Stimulated activated naive B cell treated with anti-CD40 and anti-IgM and Interleukin-4, amounts not matched to agents 10 μg/mL and 1 μg/mL and 100 μg/mL, for 72 hours (primary cell): ENCODE results near the gene ANKRD18A.

Experiments
- ATAC-seq, 2 donors: fragments of 150-1000 bp; cut with Tn5 transposase; replicated peaks; 2 replicates each; pipeline ENCODE4 v1.10.0; 2021; ENCODE audit warnings: moderate library complexity in 1 of 2
- DNase-seq: peaks from one replicate; pipeline ENCODE4 v3.0.0; 2021
- H3K27ac Mint-ChIP-seq: one replicate; pipeline ENCODE4 v1.8.0; 2022; ENCODE audit warnings: mild to moderate bottlenecking, mixed read lengths
- H3K27me3 Mint-ChIP-seq, 2 donors: one replicate each; pipeline ENCODE4 v1.8.0; 2022; ENCODE audit warnings: mixed read lengths in 2 of 2
- H3K36me3 Mint-ChIP-seq, 2 donors: one replicate each; pipeline ENCODE4 v1.8.0; 2022; ENCODE audit warnings: mixed read lengths in 2 of 2, mild to moderate bottlenecking in 1 of 2
- H3K4me1 Mint-ChIP-seq, 2 donors: one replicate each; pipeline ENCODE4 v1.8.0; 2022; ENCODE audit warnings: mixed read lengths in 2 of 2, mild to moderate bottlenecking in 1 of 2
- H3K4me3 Mint-ChIP-seq, 2 donors: one replicate each; pipeline ENCODE4 v1.8.0; 2022; ENCODE audit warnings: mild to moderate bottlenecking in 2 of 2, mixed read lengths in 2 of 2, moderate library complexity in 1 of 2
- H3K9me3 Mint-ChIP-seq, 2 donors: one replicate each; pipeline ENCODE4 v1.8.0; 2022; ENCODE audit warnings: mixed read lengths in 2 of 2, mild to moderate bottlenecking in 1 of 2

The ANKRD18A gene

GRCh38 chr9:38642951-38643814 lies 22.8 kb upstream of the ANKRD18A start:
- H3K4me3 Mint-ChIP-seq, result no peak overlapping the region
- H3K9me3 Mint-ChIP-seq, result no peaks in the 10 kb centered on the region
- DNase-seq (no peak), ATAC-seq (no peak)
- no peaks in the 10 kb centered on the region for H3K4me1 Mint-ChIP-seq
- no peak overlapping the region for H3K27ac Mint-ChIP-seq
- H3K36me3 Mint-ChIP-seq, result no peaks in the 10 kb centered on the region
- H3K27me3 Mint-ChIP-seq, result peaks cover 11 to 13% of the 10 kb centered on the region in 2 donors

DNA sequence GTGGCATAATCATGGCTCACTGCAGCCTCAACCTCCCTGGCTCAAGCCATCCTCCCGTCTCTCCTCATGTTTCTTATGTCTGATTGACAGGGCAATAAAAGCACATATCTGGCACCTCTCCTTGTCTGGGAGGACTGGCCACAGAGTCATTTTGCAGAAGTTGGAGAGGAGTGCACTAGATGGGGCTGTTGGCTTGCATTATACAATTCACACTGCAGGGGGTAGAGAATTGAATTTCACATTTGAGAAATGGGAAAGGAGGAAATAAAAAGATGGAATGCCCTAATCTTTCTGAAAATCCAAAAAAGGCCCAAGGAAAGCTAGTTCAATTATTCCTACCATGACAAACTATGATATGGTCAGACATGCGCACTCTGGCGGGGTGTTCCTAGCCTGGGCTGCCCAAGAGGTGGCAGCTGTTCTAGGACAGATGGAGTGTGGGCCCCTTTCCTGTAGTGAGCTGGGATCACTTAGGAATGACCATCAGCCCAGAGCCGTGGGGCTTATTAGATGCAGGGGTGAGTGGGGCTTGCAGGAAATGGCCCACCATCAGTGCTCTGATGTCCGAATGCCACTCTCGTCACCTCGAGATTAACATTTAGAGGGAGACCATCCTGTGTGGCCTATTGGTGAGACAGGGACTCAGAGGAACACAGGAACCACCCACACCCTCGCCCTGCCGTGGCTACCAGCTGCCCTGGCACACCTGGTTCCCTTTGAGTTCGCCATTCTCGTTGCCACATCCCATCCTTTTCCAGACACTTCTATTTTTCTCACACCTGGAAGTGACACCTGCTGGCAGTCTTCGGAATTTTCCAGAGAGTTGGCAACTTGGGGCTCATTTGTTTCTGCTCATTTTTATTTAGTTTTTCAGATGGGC lies 21.8 kb upstream of the ANKRD18A start:
- H3K27ac Mint-ChIP-seq, result no peak overlapping the region
- H3K4me1 Mint-ChIP-seq, result no peaks in the 10 kb centered on the region
- ATAC-seq, result peak; percentile 73 to 74
- no peaks in the 10 kb centered on the region for H3K36me3 Mint-ChIP-seq
- H3K4me3 Mint-ChIP-seq, result no peak overlapping the region
- no peak for DNase-seq
- H3K27me3 Mint-ChIP-seq, result peaks cover 11 to 13% of the 10 kb centered on the region in 2 donors
- H3K9me3 Mint-ChIP-seq, result no peaks in the 10 kb centered on the region

DNA sequence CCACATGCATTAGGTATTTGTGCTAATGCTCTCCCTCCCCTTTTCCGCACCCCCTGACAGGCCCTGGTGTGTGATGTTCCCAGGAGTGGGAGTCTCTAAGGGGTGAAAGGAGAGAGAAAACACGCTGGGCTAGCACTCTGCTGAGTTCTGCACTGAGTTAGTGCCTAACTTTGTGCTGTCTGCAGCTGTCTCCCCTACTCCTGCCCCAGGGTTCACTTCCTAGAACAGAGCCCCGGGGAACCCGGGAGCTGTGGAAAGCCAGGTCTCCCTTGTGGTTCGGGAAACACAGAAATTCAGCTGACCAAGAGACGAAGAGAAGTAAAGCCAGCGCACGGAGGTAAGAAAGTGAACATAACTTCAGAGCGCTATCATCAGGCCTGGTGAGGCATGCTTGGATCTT lies 20.7 kb upstream of the ANKRD18A start:
- H3K27me3 Mint-ChIP-seq, result peaks cover 13 to 16% of the 10 kb centered on the region in 2 donors

DNA sequence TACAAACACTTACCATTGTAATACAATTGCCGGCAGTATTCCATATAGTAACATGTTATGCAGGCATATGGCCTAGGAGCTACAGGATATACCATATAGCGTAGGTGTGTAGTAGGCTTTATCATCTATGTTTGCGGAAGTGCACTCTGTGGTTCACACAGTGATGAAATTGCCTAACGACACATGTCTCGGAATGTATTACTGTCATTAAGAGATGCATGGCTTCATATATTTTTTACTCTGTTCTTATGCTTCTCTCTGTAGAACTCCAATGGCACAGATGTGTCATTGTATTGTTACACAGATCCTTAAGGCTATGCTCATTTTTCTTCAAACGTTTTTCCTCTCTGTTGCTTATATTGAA lies 19.2 kb upstream of the ANKRD18A start:
- no peaks in the 10 kb centered on the region for H3K36me3 Mint-ChIP-seq
- no peak overlapping the region for H3K27ac Mint-ChIP-seq
- DNase-seq, result no peak
- H3K4me3 Mint-ChIP-seq, result no peak overlapping the region
- H3K9me3 Mint-ChIP-seq, result no peaks in the 10 kb centered on the region
- H3K27me3 Mint-ChIP-seq, result peaks cover 15 to 19% of the 10 kb centered on the region in 2 donors
- ATAC-seq, result no peak
- H3K4me1 Mint-ChIP-seq, result no peaks in the 10 kb centered on the region

More for the DNA sequence above, 20.7 kb upstream of the ANKRD18A start:
- Mint-ChIP-seq H3K27ac (no peak overlapping the region), H3K36me3 (no peaks in the 10 kb centered on the region), H3K9me3 (no peaks in the 10 kb centered on the region), H3K4me3 (no peak overlapping the region), H3K4me1 (no peaks in the 10 kb centered on the region)
- ATAC-seq (no peak), DNase-seq (no peak)

- Mint-ChIP-seq H3K27me3 (peaks cover 15 to 19% of the 10 kb centered on the region in 2 donors), H3K4me3 (no peak overlapping the region), H3K4me1 (no peaks in the 10 kb centered on the region), H3K36me3 (no peaks in the 10 kb centered on the region), H3K27ac (no peak overlapping the region), H3K9me3 (no peaks in the 10 kb centered on the region)
- no peak for ATAC-seq
- DNase-seq, result no peak
Measured at GRCh38 chr9:38638881-38639576, 18.6 kb upstream of the ANKRD18A start.

- H3K27ac Mint-ChIP-seq, result no peak overlapping the region
- DNase-seq (no peak), ATAC-seq (no peak)
- H3K36me3 Mint-ChIP-seq, result no peaks in the 10 kb centered on the region
- H3K27me3 Mint-ChIP-seq, result peaks cover 9 to 12% of the 10 kb centered on the region in 2 donors
- H3K9me3 Mint-ChIP-seq, result no peaks in the 10 kb centered on the region
- H3K4me3 Mint-ChIP-seq, result no peak overlapping the region
- no peaks in the 10 kb centered on the region for H3K4me1 Mint-ChIP-seq
Measured at GRCh38 chr9:38634315-38634714, 13.9 kb upstream of the ANKRD18A start.

DNA sequence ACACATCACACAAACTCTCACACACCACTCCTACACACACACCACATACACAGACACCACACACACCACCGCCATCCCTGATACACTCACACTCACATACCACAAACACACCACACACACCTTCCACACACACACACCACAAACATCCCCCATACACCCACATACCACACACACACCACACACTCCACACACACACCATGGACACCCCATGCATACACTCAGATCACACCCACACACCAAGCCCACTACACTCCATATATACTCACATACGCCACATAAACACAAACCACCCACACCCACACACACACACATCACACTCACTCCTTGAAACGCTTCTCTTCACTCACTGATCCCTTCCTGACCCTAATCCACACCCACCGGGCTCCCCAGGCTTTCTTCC lies 9.1 kb upstream of the ANKRD18A start:
- Mint-ChIP-seq H3K9me3 (peaks cover 4 to 6% of the 10 kb centered on the region in 2 donors), H3K27ac (no peak overlapping the region), H3K4me3 (no peak overlapping the region), H3K4me1 (peaks cover 0 to 2% of the 10 kb centered on the region in 2 donors), H3K27me3 (peaks cover 0 to 10% of the 10 kb centered on the region in 2 donors), H3K36me3 (peaks cover 0 to 2% of the 10 kb centered on the region in 2 donors)
- DNase-seq, result no peak
- ATAC-seq, result no peak

- Mint-ChIP-seq H3K4me3 (no peak overlapping the region), H3K9me3 (peaks cover 4 to 10% of the 10 kb centered on the region in 2 donors), H3K27me3 (peaks cover 22 to 32% of the 10 kb centered on the region in 2 donors), H3K4me1 (peaks cover 9 to 16% of the 10 kb centered on the region in 2 donors), H3K36me3 (peaks cover 3 to 6% of the 10 kb centered on the region in 2 donors), H3K27ac (no peak overlapping the region)
- DNase-seq, result no peak
- ATAC-seq, result no peak
Measured at GRCh38 chr9:38626006-38626405, 5.6 kb upstream of the ANKRD18A start.

GRCh38 chr9:38622951-38623350 lies 2.6 kb upstream of the ANKRD18A start:
- Mint-ChIP-seq H3K36me3 (peaks cover 6% of the 10 kb centered on the region in 2 donors), H3K4me1 (peaks cover 14 to 27% of the 10 kb centered on the region in 2 donors), H3K27ac (peak overlapping the region; percentile 48), H3K9me3 (peaks cover 4 to 10% of the 10 kb centered on the region in 2 donors), H3K4me3 (no peak overlapping the region), H3K27me3 (peaks cover 35 to 53% of the 10 kb centered on the region in 2 donors)
- DNase-seq, result no peak
- no peak for ATAC-seq

DNA sequence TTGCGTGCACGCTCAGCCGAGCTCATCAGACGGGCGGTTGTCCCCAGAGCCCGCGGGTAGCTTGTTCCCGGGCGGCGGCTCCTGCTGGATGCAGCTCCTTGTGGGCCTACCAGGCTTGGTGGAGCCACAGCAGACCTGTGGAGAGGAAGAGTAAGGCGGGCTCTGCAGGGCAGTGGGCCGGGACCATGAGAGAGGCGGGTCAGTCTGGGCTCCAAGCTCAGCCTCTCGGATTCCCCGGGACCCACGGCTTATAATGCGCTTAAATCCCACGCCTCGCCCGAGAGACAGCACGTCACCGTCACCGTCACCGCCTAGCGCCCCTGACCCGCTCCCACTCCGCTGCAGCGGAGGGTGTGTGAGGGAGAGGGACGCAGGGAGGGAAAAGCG lies 1.9 kb upstream of the ANKRD18A start:
- Mint-ChIP-seq H3K27me3 (peaks cover 38 to 56% of the 10 kb centered on the region in 2 donors), H3K36me3 (peaks cover 6% of the 10 kb centered on the region in 2 donors), H3K27ac (no peak overlapping the region), H3K4me3 (peak overlapping the region; percentile 12 to 46), H3K4me1 (peaks cover 14 to 27% of the 10 kb centered on the region in 2 donors), H3K9me3 (peaks cover 4 to 10% of the 10 kb centered on the region in 2 donors)
- ATAC-seq (no peak), DNase-seq (no peak)

DNA sequence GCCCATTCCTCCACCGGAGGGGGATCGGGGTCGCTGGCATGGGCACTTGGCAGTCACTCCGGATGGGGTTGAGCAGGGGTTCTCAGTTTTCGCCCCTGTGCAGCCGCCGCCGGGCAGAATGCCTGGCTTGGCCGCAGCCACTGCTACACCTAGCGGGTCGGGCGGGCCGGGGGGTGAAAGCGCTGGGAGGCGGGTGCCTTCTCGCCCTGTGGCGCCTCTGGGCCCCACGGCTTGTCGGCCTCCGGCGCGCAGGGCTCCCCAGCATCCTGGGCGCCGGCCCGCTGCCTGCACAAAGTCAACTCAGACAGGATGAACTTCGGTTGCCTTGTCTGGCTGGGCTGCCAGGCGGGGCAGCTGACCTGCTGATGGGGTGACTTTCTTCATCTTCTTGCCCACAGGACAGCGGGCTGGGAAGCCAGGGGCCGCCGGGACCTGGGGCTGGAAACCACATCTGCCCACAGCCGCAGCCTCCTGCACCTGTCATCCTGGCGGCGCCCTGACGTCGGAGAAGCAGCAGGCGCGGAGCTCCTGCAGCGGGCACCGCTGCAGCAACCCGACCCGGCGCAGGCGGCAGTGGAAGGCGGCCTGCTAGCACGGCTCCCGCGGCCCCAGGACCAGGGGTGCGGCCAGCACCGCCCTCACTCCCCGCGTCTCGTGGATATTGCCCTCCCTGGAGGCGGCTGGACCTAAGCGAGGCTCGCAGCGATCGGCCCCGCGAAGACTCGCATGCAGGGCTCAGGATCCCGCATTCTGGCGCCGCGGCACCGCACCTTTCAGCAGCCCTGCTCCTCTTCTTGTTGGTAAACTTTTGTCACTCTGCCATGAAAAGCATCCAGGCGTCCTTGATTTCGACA lies 1.3 kb upstream of the ANKRD18A start:
- H3K4me1 Mint-ChIP-seq, result peaks cover 14 to 27% of the 10 kb centered on the region in 2 donors
- H3K27ac Mint-ChIP-seq, result no peak overlapping the region
- no peak for DNase-seq
- peaks cover 6% of the 10 kb centered on the region in 2 donors for H3K36me3 Mint-ChIP-seq
- peaks cover 4 to 8% of the 10 kb centered on the region in 2 donors for H3K9me3 Mint-ChIP-seq
- peak overlapping the region; percentile 53 to 86 for H3K4me3 Mint-ChIP-seq
- H3K27me3 Mint-ChIP-seq, result peaks cover 38 to 60% of the 10 kb centered on the region in 2 donors
- peak; percentile 28 to 29 for ATAC-seq

DNA sequence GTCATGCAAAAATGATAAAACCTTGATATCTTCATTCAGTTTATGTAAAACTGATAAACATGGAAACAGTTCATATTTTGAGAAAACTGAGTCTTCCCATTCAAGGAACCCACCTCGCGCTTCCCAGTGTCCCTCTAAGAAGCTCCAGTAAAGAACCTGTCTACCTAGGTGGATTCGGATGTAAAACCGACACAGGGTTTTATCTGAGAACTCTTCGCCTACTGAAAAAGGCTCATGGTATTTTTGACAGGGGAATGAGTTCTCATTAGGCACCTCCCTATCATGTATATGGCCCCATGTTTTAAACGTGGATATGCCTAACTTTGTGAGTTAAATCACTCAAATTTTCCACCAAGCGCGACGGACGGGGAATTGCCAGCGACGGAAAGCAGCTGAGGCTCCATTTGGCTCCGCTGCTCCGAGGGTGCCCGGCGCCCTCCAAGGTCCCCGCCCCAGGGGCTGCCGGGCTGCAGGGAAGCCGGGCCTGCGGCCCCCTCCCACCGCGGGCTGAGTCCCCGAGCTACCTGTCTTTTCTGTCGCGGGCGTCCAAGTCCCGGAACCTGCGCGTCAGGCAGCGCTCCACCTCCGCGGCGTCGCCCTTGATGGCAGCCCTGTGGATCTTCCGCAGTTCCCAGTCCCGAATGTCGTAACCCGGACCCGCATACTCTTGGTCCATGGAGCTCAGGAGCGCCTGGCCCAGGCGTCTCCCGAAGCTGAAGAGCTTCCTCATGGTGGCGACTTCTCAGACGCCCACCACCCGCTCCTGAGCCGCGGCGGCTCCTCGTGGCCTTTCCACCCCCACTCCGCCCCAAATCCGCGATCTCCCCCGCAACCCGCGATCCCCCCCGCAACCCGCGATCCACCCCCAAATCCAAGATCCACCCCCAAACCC lies 594 bp downstream of the ANKRD18A start:
- Mint-ChIP-seq H3K27me3 (peaks cover 38 to 55% of the 10 kb centered on the region in 2 donors), H3K9me3 (peaks cover 0 to 4% of the 10 kb centered on the region in 2 donors), H3K4me1 (peaks cover 13 to 27% of the 10 kb centered on the region in 2 donors), H3K27ac (peak overlapping the region; percentile 91), H3K4me3 (peak overlapping the region; percentile 86 to 91), H3K36me3 (peaks cover 4 to 6% of the 10 kb centered on the region in 2 donors)
- ATAC-seq, result no peak
- no peak for DNase-seq
